Hematopoietic multipotent progenitor cell (in vitro differentiated cells): ENCODE results near the gene VDR. TPM values are rescaled to one million over a fixed set of nuclear protein-coding genes. Genes with fewer than 3 reads are reported as not detected.
"Not testable (repeated sequence)": the region's sequence is repeated elsewhere in the genome, so short reads cannot be mapped to it uniquely, and the experiment has no call there.

Experiments
- DNase-seq, 3 donors: peaks; one replicate each; pipeline ENCODE4 v3.0.0-alpha.2; 2011 to 2015; ENCODE audit warnings: low read depth in 2 of 3, low spot score in 2 of 3
- total RNA-seq: library from RNA; depleted of rRNA; stranded (reverse); fragments of >200 nt; gene quantifications from one replicate; pipeline ENCODE4 v1.2.3, GENCODE V29; 2012

The VDR gene
- total RNA-seq, 1 donor, result 1.1 TPM

DNA sequence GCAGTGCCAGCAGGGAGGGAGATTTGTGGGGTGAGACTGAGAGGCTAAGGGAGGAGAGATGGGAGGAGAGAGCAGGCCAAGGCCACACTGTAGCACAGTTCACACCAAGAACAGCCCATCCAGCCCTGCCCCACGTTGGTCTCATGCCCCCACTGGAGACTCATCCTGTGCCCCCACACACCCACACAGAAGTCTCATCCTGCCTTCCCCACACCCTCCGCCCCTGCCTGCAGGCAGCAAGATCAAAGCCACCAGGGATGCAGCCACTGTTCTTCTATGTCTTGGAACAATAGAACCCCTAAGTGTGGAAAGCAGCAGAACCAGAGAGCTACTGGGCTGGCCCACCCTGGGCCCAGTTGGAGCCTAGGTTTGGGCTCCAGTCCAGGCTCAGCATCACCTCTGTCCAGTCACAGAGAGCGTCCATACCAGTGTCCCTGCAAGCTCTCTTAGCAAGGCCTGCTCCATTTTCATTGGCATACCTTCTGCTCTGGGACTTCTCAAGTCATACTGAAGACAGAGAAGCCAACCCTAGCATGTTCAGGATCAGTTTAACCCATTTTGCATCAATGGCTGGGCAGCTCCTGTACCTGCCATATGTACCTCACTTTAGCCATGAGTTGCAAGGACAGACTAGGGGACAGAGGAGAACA lies 53.4 kb downstream of the VDR start:
- DNase-seq, result no peak

- DNase-seq, result no peak
Measured at GRCh38 chr12:47850153-47851084, 54.4 kb downstream of the VDR start.

DNA sequence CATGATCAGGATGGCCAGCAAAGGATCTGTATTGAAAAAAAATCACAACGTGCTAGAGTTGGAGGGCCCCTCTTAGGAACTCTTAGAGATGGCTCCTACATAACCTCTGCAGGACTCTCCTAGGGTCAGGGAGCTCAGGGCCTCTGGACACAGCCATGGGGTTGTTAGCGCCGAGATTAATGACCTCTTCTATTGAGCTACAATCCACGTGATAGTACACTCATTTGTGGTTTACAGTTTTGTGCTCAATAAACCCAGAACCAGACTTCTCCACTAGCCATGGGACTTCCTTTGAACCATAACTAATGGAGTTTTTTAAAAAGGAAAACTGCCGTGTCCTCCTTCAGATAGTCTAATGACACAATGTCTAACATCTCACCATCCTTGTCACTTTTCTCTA lies 55.5 kb downstream of the VDR start:
- no peak for DNase-seq

GRCh38 chr12:47848853-47849252 lies 55.9 kb downstream of the VDR start:
- DNase-seq, result no peak

DNA sequence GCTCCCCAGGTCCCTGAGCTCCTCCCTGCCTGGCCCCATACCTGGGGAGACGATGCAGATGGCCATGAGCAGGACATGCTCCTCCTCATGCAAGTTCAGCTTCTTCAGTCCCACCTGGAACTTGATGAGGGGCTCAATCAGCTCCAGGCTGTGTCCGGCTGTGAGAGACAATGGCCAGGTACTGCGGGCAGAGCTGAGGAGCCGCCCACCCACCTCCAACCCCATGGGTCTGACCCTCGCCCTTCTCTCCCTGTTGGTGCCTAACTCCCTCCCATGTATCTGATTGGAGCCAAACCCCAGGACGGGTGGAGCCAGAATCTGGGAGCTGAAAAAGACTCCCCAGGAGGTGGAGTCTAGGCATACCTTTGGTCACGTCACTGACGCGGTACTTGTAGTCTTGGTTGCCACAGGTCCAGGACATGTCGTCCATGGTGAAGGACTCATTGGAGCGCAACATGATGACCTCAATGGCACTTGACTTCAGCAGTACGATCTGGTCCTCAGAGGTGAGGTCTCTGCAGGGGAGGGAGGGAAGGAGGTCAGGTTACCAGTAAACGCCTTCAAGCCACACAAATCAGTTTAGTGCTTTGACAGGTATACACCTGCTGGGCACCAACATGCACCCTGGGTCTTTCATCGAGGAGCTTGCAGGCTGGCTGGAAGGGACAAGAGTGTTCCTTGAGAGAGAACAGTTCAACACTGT lies 58.3 kb downstream of the VDR start:
- DNase-seq, result no peak

GRCh38 chr12:47845081-47845480 lies 59.7 kb downstream of the VDR start:
- no peak for DNase-seq

DNA sequence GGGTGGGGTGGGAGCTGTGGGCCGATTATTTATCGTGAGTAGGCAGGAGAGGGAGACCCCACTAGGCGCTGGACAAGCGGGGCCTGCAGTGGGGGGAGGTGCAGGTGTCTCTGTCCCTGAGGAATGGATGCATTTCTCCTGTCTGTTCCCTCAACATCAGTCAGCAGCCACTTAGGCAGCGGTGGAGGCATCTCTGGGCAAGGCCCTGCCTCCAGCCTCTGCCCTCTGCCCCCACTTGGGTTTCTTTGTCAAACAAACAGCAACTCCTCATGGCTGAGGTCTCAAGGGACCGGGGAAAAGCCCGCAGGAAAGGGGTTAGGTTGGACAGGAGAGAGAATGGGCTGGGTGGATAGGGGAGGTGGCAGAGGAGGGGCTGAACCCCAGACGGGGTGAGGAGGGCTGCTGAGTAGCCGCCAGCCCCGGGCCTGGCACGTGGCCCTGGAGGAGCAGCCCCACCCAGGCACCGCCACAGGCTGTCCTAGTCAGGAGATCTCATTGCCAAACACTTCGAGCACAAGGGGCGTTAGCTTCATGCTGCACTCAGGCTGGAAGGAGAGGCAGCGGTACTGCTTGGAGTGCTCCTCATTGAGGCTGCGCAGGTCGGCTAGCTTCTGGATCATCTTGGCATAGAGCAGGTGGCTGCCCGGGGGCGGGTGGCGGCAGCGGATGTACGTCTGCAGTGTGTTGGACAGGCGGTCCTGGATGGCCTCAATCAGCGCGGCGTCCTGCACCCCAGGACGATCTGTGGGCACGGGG lies 60.4 kb downstream of the VDR start:
- no peak for DNase-seq

DNA sequence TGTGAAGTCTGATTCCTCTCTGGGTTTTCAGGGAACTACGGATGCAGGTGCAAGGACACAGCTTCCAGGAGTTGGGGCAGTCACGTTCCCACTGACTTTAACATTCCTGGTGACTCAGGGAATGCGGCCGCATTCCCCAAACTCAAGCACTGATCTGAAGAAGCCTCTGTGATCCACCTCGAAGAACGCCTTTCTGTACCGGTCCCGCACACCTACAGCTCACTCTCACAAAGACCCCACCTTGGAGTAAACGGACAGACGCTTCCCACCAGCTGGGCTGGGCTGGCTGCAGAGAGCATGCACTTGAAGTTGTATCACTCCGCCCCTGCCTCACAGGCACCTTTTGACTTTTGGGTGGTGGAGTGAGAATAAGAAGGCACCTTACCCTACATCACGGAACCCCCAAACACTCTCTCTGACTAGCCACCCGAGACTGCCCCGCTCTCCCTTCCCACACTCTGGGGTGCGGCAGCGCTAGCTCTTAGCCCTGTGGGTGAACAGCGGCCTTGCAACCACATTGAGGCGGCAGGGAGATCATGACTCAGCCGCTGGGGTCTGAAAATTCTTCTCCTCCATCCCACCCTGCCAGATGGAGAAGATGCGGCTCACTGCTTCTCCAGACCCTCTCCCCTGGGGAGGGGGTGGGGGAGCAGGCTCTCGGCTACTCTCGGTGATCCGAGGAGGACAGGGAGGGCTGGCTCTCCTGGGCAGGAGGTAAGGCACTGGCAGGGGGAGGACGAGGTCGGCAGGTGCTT lies 61.4 kb downstream of the VDR start:
- DNase-seq, result no peak

DNA sequence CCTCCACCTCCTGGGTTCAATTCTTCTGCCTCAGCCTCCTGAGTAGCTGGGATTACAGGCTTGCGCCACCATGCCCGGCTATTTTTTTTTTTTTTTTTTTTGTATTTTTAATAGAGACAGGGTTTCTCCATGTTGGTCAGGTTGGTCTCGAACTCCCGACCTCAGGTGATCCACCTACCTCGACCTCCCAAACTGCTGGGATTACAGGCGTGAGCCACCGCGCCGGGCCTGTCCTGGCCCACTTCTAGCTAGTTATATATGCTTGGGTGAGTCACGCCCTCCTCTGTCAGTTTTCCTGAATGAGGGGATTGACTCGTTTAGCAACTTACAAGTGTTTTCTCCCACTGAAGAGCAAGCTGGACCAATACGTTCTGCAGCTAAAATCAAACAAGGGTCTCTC lies 62.3 kb downstream of the VDR start:
- DNase-seq, result not testable (repeated sequence)

GRCh38 chr12:47841910-47842309 lies 62.9 kb downstream of the VDR start:
- no peak for DNase-seq

DNA sequence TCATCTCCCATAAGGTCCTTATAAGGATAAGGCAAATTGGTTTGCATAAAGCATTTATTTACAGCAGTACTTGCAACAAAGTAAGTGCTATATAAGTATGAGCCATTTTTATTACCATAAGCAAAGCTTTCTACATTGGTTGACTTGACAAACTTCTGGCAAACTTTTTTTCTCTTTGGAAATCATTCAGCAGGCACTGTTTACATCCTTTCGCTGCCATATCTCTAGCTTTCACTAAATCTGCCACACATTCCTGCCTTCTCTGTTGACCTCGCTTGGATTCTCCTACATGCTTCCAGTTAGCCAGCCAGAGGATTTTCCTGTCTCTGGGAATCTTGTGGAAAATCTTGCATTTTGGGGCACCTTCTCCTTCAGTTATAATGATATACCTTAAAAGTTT lies 63.3 kb downstream of the VDR start:
- DNase-seq, result no peak

GRCh38 chr12:47840571-47840970 lies 64.2 kb downstream of the VDR start:
- DNase-seq, result no peak

GRCh38 chr12:47839214-47839876 lies 65.4 kb downstream of the VDR start:
- no peak for DNase-seq

DNA sequence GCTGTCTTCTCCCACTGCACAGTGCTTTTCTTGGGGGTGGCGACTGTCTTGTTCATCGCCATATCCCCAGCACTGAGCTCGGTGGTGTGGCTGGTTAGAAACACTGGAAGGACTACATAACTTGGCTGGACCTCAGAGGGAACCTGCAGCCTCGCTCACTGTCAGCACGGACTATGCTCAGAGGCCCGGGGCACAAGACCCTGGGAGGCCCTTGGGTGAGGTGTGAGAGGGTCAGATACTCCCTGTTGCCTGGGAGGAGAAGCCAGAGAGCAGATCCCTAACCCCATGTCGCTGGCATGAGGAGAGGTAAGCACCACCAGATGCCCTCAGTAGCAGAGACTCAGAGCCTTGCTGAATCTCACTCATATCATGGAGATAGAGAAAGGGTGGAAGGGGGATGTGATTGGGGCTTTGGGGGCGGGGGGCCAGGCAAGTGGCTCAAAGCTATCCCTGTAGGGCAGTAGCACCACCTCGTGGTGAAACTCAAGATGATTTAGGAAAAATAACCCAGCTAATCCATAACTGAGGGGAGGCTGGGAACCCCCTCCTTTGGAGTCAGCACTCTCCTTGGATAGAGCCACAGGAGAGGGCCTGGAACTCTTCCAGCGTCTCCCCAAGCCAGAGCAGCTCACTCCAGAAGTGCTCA lies 66.4 kb downstream of the VDR start:
- DNase-seq, result peak in 2 of 3 donors; percentile 54 to 71

DNA sequence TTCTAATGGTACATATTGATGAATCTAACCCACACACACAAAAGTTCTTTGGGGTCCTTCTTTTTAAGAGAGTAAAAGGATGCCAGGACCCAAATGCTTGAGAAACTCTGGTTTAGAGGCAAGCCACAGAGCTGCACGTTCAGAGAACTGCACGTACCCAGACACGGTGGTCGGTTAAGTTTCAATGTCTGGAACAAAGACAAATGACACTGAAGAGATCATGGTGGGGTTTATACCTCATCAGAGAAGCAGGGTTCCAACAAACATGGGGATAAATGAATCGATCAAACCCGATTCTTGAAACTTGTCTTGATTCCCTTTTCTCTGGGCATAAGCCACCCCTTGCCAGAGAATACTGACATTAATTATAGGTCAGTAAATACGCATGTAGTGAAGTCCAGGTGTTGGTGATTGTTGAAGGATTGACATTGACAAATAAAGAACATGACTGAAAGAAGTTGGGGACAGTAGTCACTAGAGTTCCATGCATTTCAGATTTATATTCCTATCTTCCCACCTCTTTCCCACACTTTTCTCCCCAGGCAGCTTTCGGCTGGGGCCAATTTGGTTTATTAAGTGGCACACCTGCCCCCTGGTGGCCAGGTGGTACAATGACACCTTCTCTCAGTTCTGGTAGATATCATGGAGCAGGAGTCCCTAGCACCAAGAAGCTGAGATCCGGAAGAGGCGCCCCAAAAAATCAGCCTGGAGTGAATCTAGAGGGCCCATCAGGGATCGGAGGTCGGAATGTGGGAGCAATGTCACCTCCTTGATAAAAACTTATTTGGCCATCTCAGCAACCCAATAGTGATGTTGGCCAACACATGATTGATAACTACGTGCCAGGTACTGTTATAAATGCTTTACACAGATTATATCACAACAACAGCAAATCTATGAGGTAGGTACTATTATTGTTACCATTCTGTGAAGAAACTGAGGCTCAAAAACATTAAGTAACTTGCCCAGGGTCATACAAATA lies 67.3 kb downstream of the VDR start:
- DNase-seq, result peak; percentile 62 to 68 (median 65)

DNA sequence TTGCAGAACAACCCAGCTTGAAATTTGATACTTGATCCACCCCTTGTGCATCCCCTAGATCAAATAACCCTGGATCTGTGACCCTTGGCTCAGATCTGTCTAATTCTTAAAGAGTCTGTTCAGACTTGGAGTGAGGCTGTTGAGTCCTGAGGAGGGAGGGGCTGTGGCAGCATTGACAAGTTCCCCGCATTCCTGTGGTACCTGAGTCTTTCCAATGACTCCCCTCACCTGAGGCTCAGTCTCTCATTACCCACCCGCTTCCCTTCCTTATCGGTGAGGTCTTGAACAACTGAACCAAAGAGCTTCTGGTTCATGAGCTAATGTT lies 69.0 kb downstream of the VDR start:
- no peak for DNase-seq

- no peak for DNase-seq
Measured at GRCh38 chr12:47835006-47835830, 69.6 kb downstream of the VDR start.
